Measurements from ENCODE around the gene GATAD2B.

GATAD2B gene

GRCh38 chr1:153880024-153880423, 42.7 kb downstream of the GATAD2B start:
- no peak for TF ChIP-seq CTCF (IDR thresholded peaks at IDR 0.05; ENCODE audit: borderline replicate concordance, control extremely low read depth, extremely low read depth, insufficient read depth, missing control alignments)
- no peak for DNase-seq (ENCODE audit: low spot score)
- in situ Hi-C loops (cut with MboI; ENCODE audit: low sequenced_read_pairs, unreplicated experiment) = no loop called here

GRCh38 chr1:153877112-153877511, 45.7 kb downstream of the GATAD2B start:
- no peak for DNase-seq (ENCODE audit: low spot score)
- no peak for TF ChIP-seq CTCF (IDR thresholded peaks at IDR 0.05; ENCODE audit: borderline replicate concordance, control extremely low read depth, extremely low read depth, insufficient read depth, missing control alignments)
- in situ Hi-C loops (cut with MboI; ENCODE audit: low sequenced_read_pairs, unreplicated experiment) = no loop called here

- no peak for DNase-seq (ENCODE audit: low spot score)
- in situ Hi-C loops (cut with MboI; ENCODE audit: low sequenced_read_pairs, unreplicated experiment) = no loop called here
- TF ChIP-seq CTCF (IDR thresholded peaks at IDR 0.05; ENCODE audit: borderline replicate concordance, control extremely low read depth, extremely low read depth, insufficient read depth, missing control alignments) = no peak
These were observed 49.8 kb downstream of the GATAD2B start for GRCh38 chr1:153872934-153873333.

GRCh38 chr1:153872331-153872730, 50.4 kb downstream of the GATAD2B start:
- DNase-seq (ENCODE audit: low spot score) = no peak
- no peak for TF ChIP-seq CTCF (IDR thresholded peaks at IDR 0.05; ENCODE audit: borderline replicate concordance, control extremely low read depth, extremely low read depth, insufficient read depth, missing control alignments)
- in situ Hi-C loops (cut with MboI; ENCODE audit: low sequenced_read_pairs, unreplicated experiment) = no loop called here

GRCh38 chr1:153869486-153869885, 53.3 kb downstream of the GATAD2B start:
- in situ Hi-C loops (cut with MboI; ENCODE audit: low sequenced_read_pairs, unreplicated experiment) = no loop called here
- DNase-seq (ENCODE audit: low spot score) = no peak
- TF ChIP-seq CTCF (IDR thresholded peaks at IDR 0.05; ENCODE audit: borderline replicate concordance, control extremely low read depth, extremely low read depth, insufficient read depth, missing control alignments) = no peak

GRCh38 chr1:153866045-153866850, 56.5 kb downstream of the GATAD2B start:
- in situ Hi-C loops (cut with MboI; ENCODE audit: low sequenced_read_pairs, unreplicated experiment) = no loop called here
- no peak for TF ChIP-seq CTCF (IDR thresholded peaks at IDR 0.05; ENCODE audit: borderline replicate concordance, control extremely low read depth, extremely low read depth, insufficient read depth, missing control alignments)
- DNase-seq (ENCODE audit: low spot score) = no peak

All from GM13976 (cell line).